Measurements from ENCODE around the gene TSR3.

- TF ChIP-seq CTCF (IDR thresholded peaks at IDR 0.05), result no peak
- no peak for TF ChIP-seq POLR2AphosphoS5 (IDR thresholded peaks at IDR 0.05; ENCODE audit: insufficient read depth in 1 of 2, low read depth in 1 of 2)
Measured at GRCh38 chr16:1319041-1319440, 32.6 kb downstream of the TSR3 start.
